HS-27A (cell line): Measurements from ENCODE around the gene STAMBP.
"Not testable (repeated sequence)": the region's sequence is repeated elsewhere in the genome, so short reads cannot be mapped to it uniquely, and the experiment has no call there.

Experiments
- DNase-seq: peaks from one replicate; pipeline ENCODE4 v3.0.0-alpha.2; 2012; ENCODE audit warnings: low read depth, missing footprints

STAMBP gene

GRCh38 chr2:73887596-73888353 is 59.0 kb downstream of the STAMBP start:
- DNase-seq = not testable (repeated sequence)

GRCh38 chr2:73888388-73888787 is 59.6 kb downstream of the STAMBP start:
- no peak for DNase-seq

- no peak for DNase-seq
Observed at GRCh38 chr2:73889206-73889605, 60.4 kb downstream of the STAMBP start.

GRCh38 chr2:73890301-73891092 is 61.7 kb downstream of the STAMBP start:
- DNase-seq = no peak

GRCh38 chr2:73891276-73891901 is 62.6 kb downstream of the STAMBP start:
- no peak for DNase-seq

- no peak for DNase-seq
Observed at GRCh38 chr2:73892631-73893329, 64.0 kb downstream of the STAMBP start, which contains the start of gene ACTG2. Gene ACTG2, plus strand, starts transcription at chr2:73893008. Its CDS starts 8,304 bp downstream, at chr2:73901312.

- no peak for DNase-seq
Observed at GRCh38 chr2:73893764-73894474, 65.2 kb downstream of the STAMBP start.

GRCh38 chr2:73894475-73894850 is 65.7 kb downstream of the STAMBP start:
- no peak for DNase-seq

GRCh38 chr2:73894877-73895276 is 66.1 kb downstream of the STAMBP start:
- no peak for DNase-seq

GRCh38 chr2:73895473-73895872 is 66.7 kb downstream of the STAMBP start:
- no peak for DNase-seq

GRCh38 chr2:73896362-73897239 is 67.8 kb downstream of the STAMBP start:
- no peak for DNase-seq

GRCh38 chr2:73897240-73897583 is 68.5 kb downstream of the STAMBP start:
- no peak for DNase-seq

GRCh38 chr2:73897934-73898333 is 69.2 kb downstream of the STAMBP start:
- no peak for DNase-seq

- no peak for DNase-seq
Observed at GRCh38 chr2:73899801-73900336, 71.1 kb downstream of the STAMBP start.

GRCh38 chr2:73901143-73901542 is 72.4 kb downstream of the STAMBP start:
- no peak for DNase-seq

GRCh38 chr2:73902284-73902683 is 73.5 kb downstream of the STAMBP start:
- DNase-seq = no peak

- no peak for DNase-seq
Observed at GRCh38 chr2:73903313-73903712, 74.6 kb downstream of the STAMBP start.

- not testable (repeated sequence) for DNase-seq
Observed at GRCh38 chr2:73903949-73904613, 75.3 kb downstream of the STAMBP start.

GRCh38 chr2:73904952-73905351 is 76.2 kb downstream of the STAMBP start:
- DNase-seq = no peak
